Keratinocyte (primary cell): ENCODE measurements around the gene PNKD. TPM values are rescaled to one million over a fixed set of nuclear protein-coding genes. Genes with fewer than 3 reads are reported as not detected.

Source experiments
- DNase-seq: peaks from one replicate; pipeline ENCODE4 v3.0.0-alpha.2; 2011; ENCODE audit warnings: low read depth, missing footprints, low spot score
- FAIRE-seq: peaks from 2 replicates; lab custom pipeline; 2011; peaks lifted over from hg19 to GRCh38; lab: Jason Lieb, UNC
- H2AFZ ChIP-seq: 2 replicates; pipeline ENCODE4 v1.6.0; 2012; ENCODE audit warnings: low read length, control low read depth, inconsistent platforms; ENCODE audit not compliant: control insufficient read depth
- H3K27ac ChIP-seq: 2 replicates; pipeline ENCODE4 v1.5.1; 2011; ENCODE audit warnings: low read length; ENCODE audit not compliant: control insufficient read depth, insufficient read depth
- H3K27me3 ChIP-seq: 3 replicates; pipeline ENCODE4 v1.6.0; 2011; ENCODE audit warnings: low read length; ENCODE audit not compliant: control insufficient read depth, insufficient read depth; ENCODE audit errors: extremely low read depth
- H3K36me3 ChIP-seq, 2 experiments: 2 replicates in 1 of 2; 3 replicates in 1 of 2; pipeline ENCODE4 v1.5.1; 2011; ENCODE audit warnings: low read length in 2 of 2, mild to moderate bottlenecking in 1 of 2; ENCODE audit not compliant: control insufficient read depth in 2 of 2, insufficient read depth in 2 of 2; ENCODE audit errors: extremely low read depth in 1 of 2
- H3K4me1 ChIP-seq: 3 replicates; pipeline ENCODE4 v1.5.1; 2011; ENCODE audit warnings: low read length; ENCODE audit not compliant: control insufficient read depth, insufficient read depth; ENCODE audit errors: extremely low read depth
- H3K4me2 ChIP-seq: 3 replicates; pipeline ENCODE4 v1.6.0; 2011; ENCODE audit warnings: low read depth, low read length; ENCODE audit not compliant: control insufficient read depth, insufficient read depth; ENCODE audit errors: extremely low read depth
- H3K4me3 ChIP-seq, 3 experiments: fragments of 200-600 bp in 1 of 3; sonication (generic) in 1 of 3; 2 replicates in 2 of 3; 3 replicates in 1 of 3; pipeline ENCODE4 v1.5.1; 2011 to 2016; ENCODE audit warnings: low read length in 3 of 3, mild to moderate bottlenecking in 3 of 3, control low read depth in 2 of 3, inconsistent platforms in 1 of 3, low read depth in 1 of 3, mixed read lengths in 1 of 3, mixed run types in 1 of 3, moderate library complexity in 1 of 3; ENCODE audit not compliant: control insufficient read depth in 2 of 3, insufficient read depth in 2 of 3; ENCODE audit errors: extremely low read depth in 1 of 3
- H3K79me2 ChIP-seq: 2 replicates; pipeline ENCODE4 v1.6.0; 2012; ENCODE audit warnings: low read length; ENCODE audit not compliant: control insufficient read depth, insufficient read depth
- H3K9ac ChIP-seq: 3 replicates; pipeline ENCODE4 v1.6.0; 2011; ENCODE audit warnings: low read length; ENCODE audit not compliant: control insufficient read depth, insufficient read depth; ENCODE audit errors: extremely low read depth
- H3K9me1 ChIP-seq: 3 replicates; pipeline ENCODE4 v1.6.0; 2011; ENCODE audit warnings: low read length; ENCODE audit not compliant: control insufficient read depth, insufficient read depth; ENCODE audit errors: extremely low read depth
- H3K9me3 ChIP-seq: 2 replicates; pipeline ENCODE4 v1.5.1; 2012; ENCODE audit warnings: low read depth, low read length; ENCODE audit not compliant: control insufficient read depth
- H4K20me1 ChIP-seq: 3 replicates; pipeline ENCODE4 v1.6.0; 2011; ENCODE audit warnings: low read length; ENCODE audit not compliant: control insufficient read depth, insufficient read depth; ENCODE audit errors: extremely low read depth
- EZH2 ChIP-seq: IDR thresholded peaks from one replicate; pipeline ENCODE4 v1.6.1; 2012; ENCODE audit warnings: inconsistent platforms, mild to moderate bottlenecking, low read length, moderate library complexity
- dilution Hi-C: fragments of 300-500 bp; cut with MboI; formaldehyde crosslinking; loops from one replicate; pipeline ENCODE4 v1.7.0; 2020; ENCODE audit warnings: low sequenced_read_pairs; ENCODE audit not compliant: extremely low pct_ligation_motif_present
- polyA plus RNA-seq, 5 experiments: library from polyadenylated mRNA; depleted of rRNA in 3 of 5; stranded (reverse) in 3 of 5; stranded (forward) in 1 of 5; unstranded in 1 of 5; fragments of >200 nt; gene quantifications; 1 replicate in 1 of 5; 2 replicates in 3 of 5; 3 replicates in 1 of 5; pipeline versions ENCODE4 v1.2.1 to v1.2.3, GENCODE V29; 2011 to 2012; ENCODE audit warnings: missing spikeins in 2 of 5, low read depth in 1 of 5, low replicate concordance in 1 of 5
- TF ChIP-seq, protein P1 (sequence below), 3 experiments: IDR thresholded peaks in 1 of 3; conservative IDR thresholded peaks in 1 of 3; optimal IDR thresholded peaks in 1 of 3; 2 replicates in 2 of 3; 3 replicates in 1 of 3; pipeline versions ENCODE3 to v1.5.1; 2011; ENCODE audit warnings: low read length in 3 of 3, mild to moderate bottlenecking in 3 of 3, moderate library complexity in 2 of 3, control low read depth in 1 of 3, inconsistent platforms in 1 of 3; ENCODE audit not compliant: insufficient read depth in 2 of 3; ENCODE audit errors: extremely low read depth in 1 of 3

PNKD gene
- polyA plus RNA-seq, 1 donor (not counting 4 experiments of a cell fraction or from before 2014, with no cell fraction given) = 22.8 TPM

GRCh38 chr2:218289639-218290315, 19.5 kb downstream of the PNKD start:
- no peaks in the 10 kb centered on the region for H3K27me3 ChIP-seq

DNA sequence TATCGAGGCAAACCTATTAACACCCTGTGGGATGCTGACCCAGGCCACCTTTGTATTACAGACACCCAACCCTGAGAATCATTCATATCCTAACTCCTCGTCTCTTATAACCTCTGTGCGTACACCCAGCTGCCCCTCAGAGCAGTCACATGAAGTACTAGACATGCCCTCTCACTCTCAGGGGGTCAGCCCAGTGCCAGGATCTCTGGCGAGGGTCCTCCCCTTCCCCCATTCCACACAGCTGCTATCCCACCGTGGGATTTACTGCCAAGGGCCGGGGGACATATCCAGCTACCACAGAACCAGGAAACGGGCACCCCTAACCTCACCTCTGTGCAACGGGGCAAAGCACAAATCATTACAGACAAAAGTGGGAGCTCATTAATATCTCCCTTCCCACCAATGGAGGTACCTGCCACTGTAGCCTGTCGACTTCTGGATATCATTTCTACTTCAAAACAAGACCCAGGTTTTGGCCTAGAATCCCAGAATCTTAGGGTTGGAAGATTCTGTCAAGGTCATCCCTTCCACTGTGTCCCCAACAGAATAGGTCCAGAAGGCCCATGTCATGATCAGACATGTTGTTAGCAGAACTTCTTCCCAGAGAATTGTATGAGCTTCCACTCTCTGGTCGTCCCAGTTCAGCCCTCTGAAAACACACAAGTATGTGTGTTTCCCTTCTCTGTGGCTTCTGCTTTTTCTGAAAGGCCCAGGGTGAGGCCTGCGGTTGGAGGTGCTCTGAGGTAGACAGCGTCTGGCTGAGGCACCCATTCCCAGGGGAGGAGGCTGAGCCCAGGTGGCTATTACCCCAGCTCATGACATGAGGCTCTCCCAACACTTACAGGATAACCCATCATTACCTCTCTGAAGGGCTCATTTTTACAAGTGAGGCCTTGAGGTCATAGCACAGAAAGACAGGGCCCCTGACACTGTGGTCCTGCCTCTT, 20.3 kb downstream of the PNKD start:
- no peak for TF ChIP-seq EZH2

More at GRCh38 chr2:218289639-218290315, 19.5 kb downstream of the PNKD start:
- H3K4me1 ChIP-seq = peaks cover 74% of the 10 kb centered on the region
- H4K20me1 ChIP-seq = peaks cover 12% of the 10 kb centered on the region
- TF ChIP-seq, protein P1, sequence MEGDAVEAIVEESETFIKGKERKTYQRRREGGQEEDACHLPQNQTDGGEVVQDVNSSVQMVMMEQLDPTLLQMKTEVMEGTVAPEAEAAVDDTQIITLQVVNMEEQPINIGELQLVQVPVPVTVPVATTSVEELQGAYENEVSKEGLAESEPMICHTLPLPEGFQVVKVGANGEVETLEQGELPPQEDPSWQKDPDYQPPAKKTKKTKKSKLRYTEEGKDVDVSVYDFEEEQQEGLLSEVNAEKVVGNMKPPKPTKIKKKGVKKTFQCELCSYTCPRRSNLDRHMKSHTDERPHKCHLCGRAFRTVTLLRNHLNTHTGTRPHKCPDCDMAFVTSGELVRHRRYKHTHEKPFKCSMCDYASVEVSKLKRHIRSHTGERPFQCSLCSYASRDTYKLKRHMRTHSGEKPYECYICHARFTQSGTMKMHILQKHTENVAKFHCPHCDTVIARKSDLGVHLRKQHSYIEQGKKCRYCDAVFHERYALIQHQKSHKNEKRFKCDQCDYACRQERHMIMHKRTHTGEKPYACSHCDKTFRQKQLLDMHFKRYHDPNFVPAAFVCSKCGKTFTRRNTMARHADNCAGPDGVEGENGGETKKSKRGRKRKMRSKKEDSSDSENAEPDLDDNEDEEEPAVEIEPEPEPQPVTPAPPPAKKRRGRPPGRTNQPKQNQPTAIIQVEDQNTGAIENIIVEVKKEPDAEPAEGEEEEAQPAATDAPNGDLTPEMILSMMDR (optimal IDR thresholded peaks at IDR 0.05 in 1 of 3, IDR thresholded peaks at IDR 0.05 in 1 of 3, conservative IDR thresholded peaks at IDR 0.05 in 1 of 3; ENCODE audit: extremely low read depth in 1 of 3, insufficient read depth in 2 of 3, low read length in 3 of 3) = no peak
- TF ChIP-seq EZH2 = no peak
- H3K9ac ChIP-seq = peak overlapping the region; percentile 98
- H3K36me3 ChIP-seq = peaks cover 9 to 17% of the 10 kb centered on the region in 2 experiments
- H3K9me1 ChIP-seq = no peaks in the 10 kb centered on the region
- no peak overlapping the region for H2AFZ ChIP-seq
- peak overlapping the region; percentile 74 to 96 (median 96) for H3K4me3 ChIP-seq
- DNase-seq (no peak), FAIRE-seq (peak; percentile 64)
- H3K4me2 ChIP-seq = peak overlapping the region; percentile 100
- dilution Hi-C loops = no loop called here
- no peaks in the 10 kb centered on the region for H3K9me3 ChIP-seq
- peak overlapping the region; percentile 85 for H3K27ac ChIP-seq
- peaks cover 63% of the 10 kb centered on the region for H3K79me2 ChIP-seq

More for the DNA sequence above, 20.3 kb downstream of the PNKD start:
- Histone ChIP-seq H3K4me3 (peak overlapping the region; percentile 74 to 96 (median 96)), H3K27me3 (no peaks in the 10 kb centered on the region), H3K4me2 (peak overlapping the region; percentile 100), H3K4me1 (peaks cover 74% of the 10 kb centered on the region), H4K20me1 (peaks cover 9% of the 10 kb centered on the region), H3K9ac (peak overlapping the region; percentile 98), H2AFZ (no peak overlapping the region), H3K36me3 (peaks cover 6 to 12% of the 10 kb centered on the region in 2 experiments), H3K9me3 (no peaks in the 10 kb centered on the region), H3K9me1 (no peaks in the 10 kb centered on the region), H3K27ac (peak overlapping the region; percentile 85), H3K79me2 (peaks cover 55% of the 10 kb centered on the region)
- no peak for FAIRE-seq
- DNase-seq = no peak
- dilution Hi-C loops = no loop called here
